ENCODE measurements around the gene UBR4.

UBR4 gene

DNA sequence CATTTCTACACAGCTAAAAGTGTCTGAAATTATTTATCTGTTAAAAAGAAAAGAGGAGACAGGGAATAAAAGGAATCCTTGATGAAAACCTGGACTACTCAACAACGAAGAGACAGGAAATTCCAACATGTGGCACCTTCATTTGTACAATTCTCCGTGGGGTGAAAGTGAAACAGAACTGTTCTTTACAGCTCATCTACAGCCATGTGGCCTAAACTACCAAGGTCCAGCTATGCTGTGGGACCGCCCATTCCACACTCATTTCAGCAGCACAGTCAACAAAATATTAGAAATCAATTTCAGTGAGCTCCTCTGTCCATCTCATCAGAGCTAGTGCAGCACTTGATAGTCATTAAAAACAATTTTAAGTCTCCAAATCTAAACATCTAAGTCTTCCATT, 44.0 kb downstream of the UBR4 start:
- no peak for TF ChIP-seq CTCF (IDR thresholded peaks at IDR 0.05; ENCODE audit: low read depth, low read length)
- DNase-seq (ENCODE audit: extremely low read depth, low read depth), result no peak

- TF ChIP-seq CTCF (IDR thresholded peaks at IDR 0.05; ENCODE audit: low read depth, low read length), result no peak
- DNase-seq (ENCODE audit: extremely low read depth, low read depth), result no peak
These were observed 44.6 kb downstream of the UBR4 start for GRCh38 chr1:19165501-19165900.

DNA sequence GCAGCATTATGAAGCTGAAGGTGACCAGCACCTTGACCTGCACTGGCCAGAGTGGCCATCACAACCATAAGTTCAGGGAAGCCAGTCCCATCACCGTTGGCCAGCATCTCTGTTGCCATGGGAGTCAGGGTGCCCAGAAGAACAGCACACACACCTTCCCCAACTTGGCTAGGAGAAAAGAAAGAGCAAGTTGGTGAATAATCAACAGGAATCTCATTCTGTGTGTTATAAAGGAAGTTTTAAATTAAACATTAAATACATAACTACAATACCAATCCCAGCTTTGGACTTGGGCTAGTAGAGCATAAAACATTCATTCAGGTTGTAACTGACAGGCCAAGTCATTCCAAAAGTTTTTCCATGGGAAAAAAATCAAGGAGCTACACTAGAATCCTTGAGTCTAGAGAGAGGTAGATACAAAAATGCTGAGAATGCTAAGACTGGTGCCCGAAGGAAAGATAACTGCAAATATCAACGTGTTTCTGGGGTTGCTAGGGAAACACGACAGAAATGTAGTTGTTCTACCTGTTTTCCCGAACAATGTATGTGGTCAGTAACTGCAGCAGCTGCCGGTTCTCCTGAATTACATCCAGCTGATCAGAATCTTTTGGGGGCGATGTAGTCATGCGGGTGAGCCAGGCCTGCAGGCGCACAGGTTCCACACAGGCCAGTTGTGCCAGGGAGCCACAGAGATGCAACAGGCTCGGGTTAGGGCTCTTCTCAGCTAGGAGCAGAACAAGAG, 45.6 kb downstream of the UBR4 start:
- no peak for TF ChIP-seq CTCF (IDR thresholded peaks at IDR 0.05; ENCODE audit: low read depth, low read length)
- DNase-seq (ENCODE audit: extremely low read depth, low read depth), result no peak

GRCh38 chr1:19163261-19163660, 46.8 kb downstream of the UBR4 start:
- DNase-seq (ENCODE audit: extremely low read depth, low read depth), result peak; percentile 81
- no peak for TF ChIP-seq CTCF (IDR thresholded peaks at IDR 0.05; ENCODE audit: low read depth, low read length)

DNA sequence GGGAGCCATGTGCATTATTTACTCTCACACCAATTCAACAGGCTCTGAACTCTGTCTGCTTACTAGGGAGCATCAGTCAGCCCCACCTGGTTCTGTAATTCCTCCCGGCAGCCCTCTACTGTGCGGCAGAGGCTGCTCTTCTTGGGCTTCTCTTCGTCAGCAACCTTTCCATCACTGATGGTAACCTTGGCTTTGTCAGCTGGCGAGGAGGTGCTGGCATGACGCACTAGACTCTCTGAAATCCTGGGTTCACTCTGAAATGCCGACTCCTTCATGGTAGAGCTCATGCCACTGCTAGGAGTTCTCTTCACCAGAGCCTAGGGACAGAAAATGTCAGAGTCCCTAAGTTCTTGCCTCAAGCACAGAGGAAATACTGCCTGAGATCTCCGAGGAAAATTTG, 49.2 kb downstream of the UBR4 start:
- DNase-seq (ENCODE audit: extremely low read depth, low read depth), result no peak
- no peak for TF ChIP-seq CTCF (IDR thresholded peaks at IDR 0.05; ENCODE audit: low read depth, low read length)

DNA sequence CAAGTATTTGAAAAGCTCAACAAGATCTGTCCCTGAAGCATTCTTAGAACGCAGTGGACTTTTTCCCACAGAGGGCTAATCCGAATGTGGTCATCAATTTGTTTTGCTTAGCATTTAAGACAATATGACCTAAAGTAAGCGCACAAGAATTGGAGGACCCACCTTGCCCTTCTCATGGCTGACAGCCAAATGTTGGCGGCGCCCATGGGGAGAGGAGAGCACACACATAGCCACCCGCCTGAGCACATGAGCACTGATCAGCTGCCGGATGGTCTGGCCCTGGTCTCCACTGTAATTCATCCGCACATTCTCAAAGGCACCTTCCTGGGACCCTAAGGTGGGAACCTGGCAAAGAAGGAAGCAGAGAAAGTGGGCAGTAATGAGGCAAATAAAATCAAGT, 52.4 kb downstream of the UBR4 start:
- no peak for TF ChIP-seq CTCF (IDR thresholded peaks at IDR 0.05; ENCODE audit: low read depth, low read length)
- no peak for DNase-seq (ENCODE audit: extremely low read depth, low read depth)

DNA sequence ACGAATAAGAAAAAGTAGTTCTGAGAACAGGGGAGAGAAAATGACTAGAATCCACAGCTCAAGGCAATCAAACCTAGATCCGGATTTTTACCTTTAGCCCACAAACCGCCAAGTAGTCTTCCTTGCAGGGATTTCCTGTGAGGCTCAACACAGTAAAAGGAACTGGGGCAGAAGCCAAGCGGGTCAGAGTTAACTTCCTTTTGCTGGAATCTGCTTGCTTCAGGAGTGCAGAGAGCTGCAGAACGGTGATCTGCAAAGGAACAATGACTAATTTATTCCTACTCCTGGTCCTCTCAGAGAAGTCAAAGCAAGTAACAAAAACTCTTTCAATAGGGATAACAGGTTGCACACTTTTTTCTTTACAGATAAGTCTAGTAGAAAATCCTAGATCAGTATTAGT, 53.4 kb downstream of the UBR4 start:
- no peak for TF ChIP-seq CTCF (IDR thresholded peaks at IDR 0.05; ENCODE audit: low read depth, low read length)
- DNase-seq (ENCODE audit: extremely low read depth, low read depth), result no peak

Data from AG09319 (cell line).